GM19328 (cell line): ENCODE results near the gene PRR15.
"Not testable (repeated sequence)": the region's sequence is repeated elsewhere in the genome, so short reads cannot be mapped to it uniquely, and the experiment has no call there.

Experiments used
- ATAC-seq: cut with Tn5 transposase; IDR thresholded peaks from one replicate; pipeline ENCODE4 v1.9.1; 2021; ENCODE audit warnings: mild to moderate bottlenecking, moderate library complexity; ENCODE audit not compliant: unreplicated experiment

Gene PRR15, protein sequence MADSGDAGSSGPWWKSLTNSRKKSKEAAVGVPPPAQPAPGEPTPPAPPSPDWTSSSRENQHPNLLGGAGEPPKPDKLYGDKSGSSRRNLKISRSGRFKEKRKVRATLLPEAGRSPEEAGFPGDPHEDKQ

GRCh38 chr7:29563590-29564495 lies at the start of gene PRR15:
TSS of gene PRR15 (plus strand) at chr7:29563835. CDS start at chr7:29566330, 2,495 bp downstream.
- ATAC-seq = no peak

GRCh38 chr7:29516491-29516890 lies 47.1 kb upstream of the PRR15 start:
- ATAC-seq = no peak

DNA sequence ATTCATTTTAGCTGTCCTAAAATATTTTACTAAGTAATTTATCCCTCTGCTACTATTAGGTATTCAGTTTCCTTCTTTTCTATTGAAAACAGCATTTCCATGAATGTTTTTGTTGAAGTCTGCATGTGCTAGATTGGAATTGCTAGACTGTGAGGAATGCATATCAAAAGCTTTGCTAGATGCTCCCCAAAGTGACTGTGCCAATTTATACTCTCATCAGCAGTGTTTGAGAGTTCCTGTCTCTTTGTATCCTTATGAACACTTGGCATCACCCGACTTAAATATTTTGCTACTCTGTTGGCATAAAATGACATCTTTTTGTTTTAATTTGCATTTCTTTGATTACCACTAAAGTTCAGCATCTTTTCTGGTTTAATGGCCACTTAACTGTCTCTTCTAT lies 45.0 kb upstream of the PRR15 start:
- no peak for ATAC-seq

GRCh38 chr7:29523728-29524127 lies 39.9 kb upstream of the PRR15 start:
- ATAC-seq = no peak

DNA sequence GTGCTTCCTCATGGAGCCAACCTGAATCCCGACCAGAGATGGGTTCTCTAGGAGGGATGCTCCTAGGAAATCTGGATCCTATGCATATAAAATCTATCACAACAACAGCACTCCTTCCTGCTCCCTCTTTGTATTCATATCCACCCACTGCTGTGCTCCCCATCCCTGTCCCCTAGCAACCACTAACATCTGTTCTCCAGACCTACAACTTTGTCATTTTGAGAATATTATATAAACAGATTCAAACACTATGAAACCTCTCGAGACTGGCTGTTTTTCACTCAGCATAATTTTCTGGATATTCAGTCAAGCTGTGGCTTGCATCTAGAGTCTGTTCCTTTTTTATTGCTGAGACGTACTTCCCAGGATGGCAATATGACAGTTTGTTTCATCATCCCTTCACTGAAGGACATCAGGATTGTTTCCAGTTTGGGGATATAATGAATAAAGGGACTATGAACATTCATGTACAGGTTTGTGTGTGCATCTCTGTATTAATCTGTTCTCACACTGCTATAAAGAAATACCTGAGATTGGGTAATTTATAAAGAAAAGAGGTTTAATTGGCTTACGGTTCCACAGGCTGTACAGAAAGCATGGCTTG lies 36.0 kb upstream of the PRR15 start:
- ATAC-seq = no peak

DNA sequence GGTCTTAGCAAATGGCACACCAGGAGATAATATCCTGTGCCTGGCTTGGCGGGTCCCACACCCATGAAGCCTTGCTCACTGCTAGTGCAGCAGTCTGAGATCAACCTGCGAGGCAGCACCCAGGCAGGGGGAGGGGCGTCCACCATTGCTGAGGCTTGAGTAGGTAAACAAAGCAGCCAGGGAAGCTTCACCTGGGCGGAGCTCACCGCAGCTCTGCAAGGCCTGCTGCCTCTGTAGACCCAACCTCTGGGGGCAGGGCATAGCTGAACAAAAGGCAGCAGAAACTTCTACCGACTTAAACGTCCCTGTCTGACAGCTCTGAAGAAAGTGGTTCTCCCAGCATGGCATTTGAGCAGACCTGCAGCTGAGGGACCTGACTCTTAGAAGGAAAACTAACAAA lies 35.1 kb upstream of the PRR15 start:
- not testable (repeated sequence) for ATAC-seq

GRCh38 chr7:29538389-29538788 lies 25.2 kb upstream of the PRR15 start:
- no peak for ATAC-seq

- no peak for ATAC-seq
Observed at GRCh38 chr7:29539471-29539870, 24.2 kb upstream of the PRR15 start.

DNA sequence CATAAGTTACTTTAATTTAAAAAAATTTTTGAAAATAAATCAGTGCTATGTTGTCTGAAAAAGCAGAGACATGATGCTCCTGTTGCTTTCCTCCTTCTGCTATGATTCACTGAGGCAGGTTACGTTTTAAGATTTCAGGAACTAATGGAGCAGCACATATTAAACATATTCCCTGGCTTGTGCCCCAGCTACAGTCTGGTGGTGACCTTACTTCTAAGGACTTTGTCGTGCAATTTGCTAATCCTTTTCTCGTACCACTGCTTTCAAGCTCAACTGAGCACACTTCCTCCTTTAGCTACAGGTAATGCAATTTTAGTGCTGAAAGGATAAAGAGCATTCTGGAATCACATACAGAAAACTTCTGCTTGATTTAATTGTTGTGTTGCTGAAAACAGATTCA lies 16.2 kb upstream of the PRR15 start:
- no peak for ATAC-seq

GRCh38 chr7:29548823-29549222 lies 14.8 kb upstream of the PRR15 start:
- ATAC-seq = no peak

DNA sequence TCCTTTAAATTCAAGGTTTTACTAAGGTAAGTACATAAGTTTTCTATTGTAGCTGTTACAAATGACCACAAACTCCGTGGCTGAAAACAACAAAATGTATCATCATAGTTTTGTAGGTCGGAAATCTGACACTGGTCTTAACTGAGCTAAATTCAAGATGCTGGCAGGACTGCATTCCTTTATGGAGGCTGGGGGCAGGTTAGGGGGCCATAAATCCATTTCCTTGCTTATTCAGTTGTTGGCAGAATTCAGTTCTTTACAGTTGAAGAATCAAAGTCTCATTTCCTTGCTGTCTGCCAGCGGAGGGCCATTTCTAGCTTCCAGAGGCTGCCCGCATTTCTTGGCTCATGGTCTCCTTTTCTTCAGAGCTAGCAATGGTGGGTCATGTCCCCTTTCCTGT lies 11.2 kb upstream of the PRR15 start:
- ATAC-seq = no peak

DNA sequence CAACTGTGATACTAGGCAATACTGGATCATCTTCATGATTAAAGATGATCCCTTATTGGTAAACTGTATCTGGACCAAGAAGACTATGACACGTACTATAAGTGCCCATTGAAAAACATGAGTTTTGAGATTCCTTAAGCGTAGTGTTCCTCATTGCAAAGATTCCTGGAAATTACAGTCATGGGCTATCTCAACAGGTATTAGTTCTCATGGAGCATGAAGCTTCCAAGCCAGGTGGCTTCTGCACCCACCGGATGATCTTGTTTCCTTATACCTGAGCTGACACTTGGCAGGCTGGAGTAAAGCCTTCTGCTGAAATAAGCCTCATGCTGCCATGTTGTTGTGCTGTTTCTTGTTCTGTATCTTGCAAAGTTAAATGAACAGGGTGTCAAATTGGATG lies 8.6 kb upstream of the PRR15 start:
- no peak for ATAC-seq

- ATAC-seq = no peak
Observed at GRCh38 chr7:29556405-29557195, 7.0 kb upstream of the PRR15 start.

- ATAC-seq = no peak
Observed at GRCh38 chr7:29557954-29558353, 5.7 kb upstream of the PRR15 start.

DNA sequence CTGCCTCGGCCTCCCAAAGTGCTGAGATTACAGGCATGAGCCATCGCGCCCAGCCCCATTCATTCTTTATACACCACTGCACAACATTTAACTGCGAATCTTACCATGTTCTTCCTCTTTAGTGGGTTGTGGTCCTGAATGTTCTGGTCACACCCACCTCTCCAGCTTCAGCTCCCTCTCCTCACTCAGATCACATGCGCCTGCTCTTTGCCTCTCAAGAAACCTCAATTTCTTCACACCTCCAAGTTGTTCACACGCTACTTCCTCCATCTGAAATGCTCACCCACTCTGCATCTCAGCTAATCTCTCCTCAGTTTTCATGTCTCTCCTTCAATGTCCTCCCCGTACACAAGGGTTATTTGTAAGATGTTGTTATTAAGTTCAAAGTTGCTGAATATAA lies 2.4 kb upstream of the PRR15 start:
- ATAC-seq = no peak

- ATAC-seq = no peak
Observed at GRCh38 chr7:29562307-29562706, 1.3 kb upstream of the PRR15 start.

DNA sequence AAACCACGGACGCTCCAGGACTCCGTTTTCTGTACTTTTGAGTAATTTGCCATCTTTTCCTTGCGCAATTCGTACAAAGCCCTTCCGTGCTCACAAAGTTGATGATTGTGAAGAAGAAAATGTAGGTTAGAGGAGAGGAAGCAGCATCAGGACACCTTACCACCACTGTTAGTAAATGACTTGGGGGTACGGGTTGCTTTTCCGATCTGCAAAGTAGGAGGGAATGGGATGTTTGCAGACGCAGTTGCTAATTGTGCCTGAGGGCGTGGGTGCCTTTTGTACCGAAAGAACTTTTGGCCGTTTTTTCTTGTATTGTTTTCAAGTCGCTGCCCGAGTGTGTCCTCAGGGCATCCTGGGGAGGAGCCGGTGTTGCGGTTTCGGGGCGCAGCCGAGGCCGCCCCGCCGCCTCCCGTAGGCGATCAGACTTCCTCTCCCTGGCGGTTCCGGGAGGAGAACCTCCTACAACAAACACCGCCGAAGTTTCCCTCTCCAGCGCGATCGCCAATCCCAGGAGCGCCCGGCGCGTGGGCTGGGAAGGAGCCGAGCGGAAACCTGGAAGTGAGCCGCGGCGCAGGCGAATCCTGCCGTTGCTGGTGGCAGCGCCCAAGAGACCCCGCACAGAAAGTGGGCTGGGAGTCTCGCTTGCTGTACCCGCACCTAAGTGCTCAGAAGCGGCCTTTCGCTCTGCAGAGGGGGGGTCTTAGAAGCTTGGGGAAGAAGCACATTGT lies 1.0 kb downstream of the PRR15 start:
- ATAC-seq = no peak

GRCh38 chr7:29565224-29565630 lies 1.6 kb downstream of the PRR15 start:
- ATAC-seq = no peak

GRCh38 chr7:29565634-29565981 lies 2.0 kb downstream of the PRR15 start:
- ATAC-seq = no peak

- no peak for ATAC-seq
Observed at GRCh38 chr7:29565982-29566746, 2.5 kb downstream of the PRR15 start.
